Measurements from ENCODE around the gene MTRF1L. TPM values are rescaled to one million over a fixed set of nuclear protein-coding genes. Genes with fewer than 3 reads are reported as not detected.
A peak's percentile ranks its signal among the peaks of the same experiment; 100 is the strongest.

MTRF1L gene
- total and polyA plus RNA-seq, 2 of the 8 experiments (the other 6 are each of a cell fraction or from before 2014, with no cell fraction given) = 4.5 to 26.5 TPM

DNA sequence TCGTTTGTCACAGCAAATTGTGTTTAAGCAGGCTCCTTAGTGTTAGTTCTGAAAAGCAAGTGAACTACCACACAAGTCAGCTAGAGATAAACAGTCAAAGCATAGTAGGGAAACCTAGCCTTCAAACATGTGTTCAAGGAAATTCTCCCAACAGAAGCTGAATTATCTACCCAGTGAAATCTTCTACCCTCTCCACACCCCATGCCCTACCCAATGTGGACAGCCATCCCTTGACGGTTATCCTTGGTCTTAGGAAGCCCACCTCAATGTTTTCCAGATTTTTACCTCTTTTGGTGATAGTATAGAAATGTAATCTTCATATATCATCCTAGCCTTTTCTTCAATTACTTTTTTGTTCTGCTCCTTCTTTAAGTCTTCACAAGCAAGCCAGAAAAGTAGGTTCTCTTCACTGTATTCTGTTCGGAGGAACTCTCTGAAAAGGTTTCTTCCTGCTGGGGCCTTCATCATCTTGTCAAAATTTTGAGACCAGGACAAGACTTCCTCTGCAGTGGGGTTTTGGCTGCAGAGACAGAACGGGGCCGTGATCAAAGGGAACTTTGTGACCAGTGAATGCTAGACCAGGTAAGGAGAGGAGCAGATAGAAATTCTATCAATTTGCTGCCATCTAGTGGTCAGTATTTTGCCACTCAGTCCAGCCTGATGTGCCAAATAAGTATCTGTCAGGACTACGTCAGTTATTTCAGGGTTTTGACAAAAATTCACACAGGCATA, 21.6 kb upstream of the MTRF1L start:
- CTCF ChIA-PET (ENCODE audit: partially characterized antibody) = interaction anchor here (0.6 to 1.6 kb wide), 12 partner anchors 8 to 801 kb away, joined by 3 to 6 read pairs (median 3); no protein-coding TSS in a partner anchor
- Histone ChIP-seq H3K18ac (ENCODE audit: extremely low read depth, low read length) (no peak overlapping the region), H3K36me3 (ENCODE audit: control insufficient read depth in 2 of 4, insufficient read depth in 4 of 4, low read length in 3 of 4) (no peaks in the 10 kb centered on the region), H3K4me3 (ENCODE audit: extremely low read depth in 1 of 4, insufficient read depth in 2 of 4, low read depth in 3 of 4, low read length in 4 of 4) (no peak overlapping the region), H4K5ac (ENCODE audit: insufficient read length, low read depth, low read length) (no peak overlapping the region), H3K56ac (replicated peaks; ENCODE audit: insufficient read length, low read depth, low read length) (no peak overlapping the region), H2AFZ (ENCODE audit: low read length) (no peak overlapping the region), H3K14ac (ENCODE audit: insufficient read length) (no peak overlapping the region), H3K9me3 (ENCODE audit: insufficient read depth in 2 of 2, low read depth in 1 of 2, low read length in 1 of 2) (no peaks in the 10 kb centered on the region), H3K27me3 (replicated peaks in 1 of 4; ENCODE audit: control insufficient read depth in 3 of 4, extremely low read depth in 1 of 4, insufficient read depth in 3 of 4, low read length in 3 of 4) (no peaks in the 10 kb centered on the region), H3K23ac (ENCODE audit: insufficient read length) (no peak overlapping the region), H3K23me2 (ENCODE audit: low read depth, low read length) (no peaks in the 10 kb centered on the region), H4K91ac (replicated peaks; ENCODE audit: insufficient read length, low read length) (no peak overlapping the region), H3K27ac (ENCODE audit: low read depth, low read length) (no peak overlapping the region), H3K4ac (replicated peaks; ENCODE audit: insufficient read length, low read depth, low read length) (no peak overlapping the region), H3K4me2 (ENCODE audit: insufficient read depth in 1 of 2, low read depth in 2 of 2, low read length in 2 of 2) (no peak overlapping the region), H4K20me1 (replicated peaks in 1 of 2; ENCODE audit: control insufficient read depth in 1 of 2, insufficient read depth in 2 of 2, low read length in 2 of 2) (no peaks in the 10 kb centered on the region), H3K79me2 (ENCODE audit: control insufficient read depth in 1 of 2, insufficient read depth in 2 of 2, low read length in 2 of 2) (no peaks in the 10 kb centered on the region), H2BK20ac (ENCODE audit: low read length) (no peak overlapping the region), H2BK12ac (ENCODE audit: low read depth, low read length) (no peak overlapping the region), H3K9ac (replicated peaks in 1 of 4; ENCODE audit: extremely low read depth in 1 of 4, low read depth in 3 of 4, low read length in 3 of 4) (no peak overlapping the region), H4K8ac (ENCODE audit: extremely low read depth, insufficient read depth, low read length) (no peak overlapping the region), H2AK5ac (ENCODE audit: low read depth, low read length) (no peak overlapping the region), H2BK120ac (replicated peaks; ENCODE audit: low read depth, low read length) (no peak overlapping the region), H2BK15ac (ENCODE audit: low read length) (no peak overlapping the region), H2BK5ac (ENCODE audit: low read depth, low read length) (no peak overlapping the region), H3K4me1 (replicated peaks in 1 of 4; ENCODE audit: control insufficient read depth in 3 of 4, insufficient read depth in 4 of 4, low read length in 3 of 4) (no peaks in the 10 kb centered on the region), H3K79me1 (ENCODE audit: low read depth, low read length) (no peaks in the 10 kb centered on the region)
- WGBS, 2 experiments (ENCODE audit: extremely low coverage in 1 of 2, insufficient coverage in 1 of 2, insufficient read length in 1 of 2, insufficient replicate concordance in 2 of 2, low coverage in 1 of 2, low lambda C conversion rate in 2 of 2, missing lambda C conversion rate in 1 of 2) = 76% methylated on average over 6 of the region's 6 CpGs; no CpG with 5 or more reads in 1 of the 2 experiments
- FAIRE-seq (peak; percentile 83), DNase-seq (ENCODE audit: low read depth in 1 of 2, low spot score in 2 of 2) (peak; percentile 19 to 54)
- TF ChIP-seq FOSL1 (IDR thresholded peaks at IDR 0.05; ENCODE audit: insufficient read depth, low read depth, low read length) (no peak), TAF7 (optimal IDR thresholded peaks at IDR 0.05; ENCODE audit: borderline replicate concordance, low read depth, low read length) (no peak), RAD21 (IDR thresholded peaks at IDR 0.05 in 1 of 2, conservative IDR thresholded peaks at IDR 0.05 in 1 of 2; ENCODE audit: low read depth in 2 of 2, low read length in 2 of 2) (peak; percentile 58 to 75), GABPA (IDR thresholded peaks at IDR 0.05; ENCODE audit: borderline replicate concordance, insufficient read depth, low read length) (no peak), TEAD4 (IDR thresholded peaks at IDR 0.05; ENCODE audit: low read depth, low read length) (peak; percentile 33; the same call in 1 of the 2 replicates), JUN (IDR thresholded peaks at IDR 0.05; ENCODE audit: low read depth, low read length) (no peak)
- TF ChIP-seq, protein P1, sequence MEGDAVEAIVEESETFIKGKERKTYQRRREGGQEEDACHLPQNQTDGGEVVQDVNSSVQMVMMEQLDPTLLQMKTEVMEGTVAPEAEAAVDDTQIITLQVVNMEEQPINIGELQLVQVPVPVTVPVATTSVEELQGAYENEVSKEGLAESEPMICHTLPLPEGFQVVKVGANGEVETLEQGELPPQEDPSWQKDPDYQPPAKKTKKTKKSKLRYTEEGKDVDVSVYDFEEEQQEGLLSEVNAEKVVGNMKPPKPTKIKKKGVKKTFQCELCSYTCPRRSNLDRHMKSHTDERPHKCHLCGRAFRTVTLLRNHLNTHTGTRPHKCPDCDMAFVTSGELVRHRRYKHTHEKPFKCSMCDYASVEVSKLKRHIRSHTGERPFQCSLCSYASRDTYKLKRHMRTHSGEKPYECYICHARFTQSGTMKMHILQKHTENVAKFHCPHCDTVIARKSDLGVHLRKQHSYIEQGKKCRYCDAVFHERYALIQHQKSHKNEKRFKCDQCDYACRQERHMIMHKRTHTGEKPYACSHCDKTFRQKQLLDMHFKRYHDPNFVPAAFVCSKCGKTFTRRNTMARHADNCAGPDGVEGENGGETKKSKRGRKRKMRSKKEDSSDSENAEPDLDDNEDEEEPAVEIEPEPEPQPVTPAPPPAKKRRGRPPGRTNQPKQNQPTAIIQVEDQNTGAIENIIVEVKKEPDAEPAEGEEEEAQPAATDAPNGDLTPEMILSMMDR (IDR thresholded peaks at IDR 0.05; ENCODE audit: control extremely low read depth in 1 of 3, insufficient read depth in 1 of 3, low read depth in 1 of 3, low read length in 3 of 3) = peak in 2 of 3 experiments; percentile 54 to 87; a peak in 3 of 4 replicates
- POLR2A ChIA-PET (ENCODE audit: partially characterized antibody) = no interaction called here

Data from H1 (cell line).